H9 (cell line): ENCODE data around the gene GGCX. TPM values are rescaled to one million over a fixed set of nuclear protein-coding genes. Genes with fewer than 3 reads are reported as not detected.

ENCODE experiments used
- DNase-seq: peaks from one replicate; pipeline ENCODE4 v3.0.0-alpha.2; 2017
- H2AFZ ChIP-seq: one replicate; pipeline ENCODE4 v1.6.1; 2013; ENCODE audit warnings: mild to moderate bottlenecking, low read length, control low read depth, moderate library complexity
- H2AK5ac ChIP-seq: 2 replicates; pipeline ENCODE4 v1.6.1; 2013; ENCODE audit warnings: low read length, control low read depth, mixed read lengths; ENCODE audit not compliant: insufficient read length
- H2BK120ac ChIP-seq: one replicate; pipeline ENCODE4 v1.6.1; 2013; ENCODE audit warnings: low read depth, mild to moderate bottlenecking, low read length, control low read depth, inconsistent platforms; ENCODE audit not compliant: poor library complexity, severe bottlenecking
- H2BK12ac ChIP-seq: 2 replicates; pipeline ENCODE4 v1.6.1; 2013; ENCODE audit warnings: low read length, control low read depth, mixed read lengths, low read depth; ENCODE audit not compliant: insufficient read length
- H2BK15ac ChIP-seq: 2 replicates; pipeline ENCODE4 v1.6.1; 2013; ENCODE audit warnings: low read depth, low read length, control low read depth
- H2BK20ac ChIP-seq: one replicate; pipeline ENCODE4 v1.6.1; 2013; ENCODE audit warnings: low read depth, mild to moderate bottlenecking, low read length, control low read depth, inconsistent platforms; ENCODE audit not compliant: poor library complexity, severe bottlenecking
- H2BK5ac ChIP-seq: 2 replicates; pipeline ENCODE4 v1.6.1; 2013; ENCODE audit warnings: low read length, control low read depth, mixed read lengths; ENCODE audit not compliant: insufficient read length
- H3K14ac ChIP-seq: 2 replicates; pipeline ENCODE4 v1.6.1; 2013; ENCODE audit warnings: low read length, control low read depth; ENCODE audit not compliant: insufficient read depth
- H3K18ac ChIP-seq: 2 replicates; pipeline ENCODE4 v1.6.1; 2013; ENCODE audit warnings: low read depth, mild to moderate bottlenecking, mixed read lengths, low read length, control low read depth; ENCODE audit not compliant: insufficient read length
- H3K23ac ChIP-seq: 2 replicates; pipeline ENCODE4 v1.6.1; 2013; ENCODE audit warnings: low read length, control low read depth, mixed read lengths, low read depth; ENCODE audit not compliant: insufficient read length
- H3K23me2 ChIP-seq: 2 replicates; pipeline ENCODE4 v1.6.1; 2013; ENCODE audit warnings: low read depth, mild to moderate bottlenecking, mixed read lengths, low read length, control low read depth; ENCODE audit not compliant: insufficient read length, poor library complexity, severe bottlenecking
- H3K27ac ChIP-seq: 2 replicates; pipeline ENCODE4 v1.5.1; 2013; ENCODE audit warnings: low read length, control low read depth, mixed read lengths, low read depth; ENCODE audit not compliant: insufficient read length
- H3K27me3 ChIP-seq: 2 replicates; pipeline ENCODE4 v1.6.1; 2013; ENCODE audit warnings: low read length, control low read depth, inconsistent platforms; ENCODE audit not compliant: insufficient read depth
- H3K4ac ChIP-seq: 2 replicates; pipeline ENCODE4 v1.6.1; 2013; ENCODE audit warnings: low read depth, mild to moderate bottlenecking, control low read depth, inconsistent platforms, low read length, moderate library complexity
- H3K4me1 ChIP-seq: 2 replicates; pipeline ENCODE4 v1.6.1; 2013; ENCODE audit warnings: low read length, control low read depth, inconsistent platforms; ENCODE audit not compliant: insufficient read depth
- H3K4me2 ChIP-seq: 2 replicates; pipeline ENCODE4 v1.6.1; 2013; ENCODE audit warnings: low read length, control low read depth, mixed read lengths; ENCODE audit not compliant: insufficient read length, insufficient read depth
- H3K56ac ChIP-seq: 2 replicates; pipeline ENCODE4 v1.6.1; 2013; ENCODE audit warnings: low read depth, mild to moderate bottlenecking, mixed read lengths, low read length, control low read depth; ENCODE audit not compliant: insufficient read length
- H3K79me1 ChIP-seq: 2 replicates; pipeline ENCODE4 v1.6.1; 2013; ENCODE audit warnings: low read depth, mild to moderate bottlenecking, moderate library complexity, low read length, control low read depth, inconsistent platforms; ENCODE audit not compliant: insufficient read depth, poor library complexity, severe bottlenecking
- H3K79me2 ChIP-seq: 2 replicates; pipeline ENCODE4 v1.6.1; 2013; ENCODE audit warnings: low read length, control low read depth, inconsistent platforms; ENCODE audit not compliant: insufficient read depth
- H3K9ac ChIP-seq: 2 replicates; pipeline ENCODE4 v1.6.1; 2013; ENCODE audit warnings: low read length, control low read depth, mixed read lengths; ENCODE audit not compliant: insufficient read length; ENCODE audit errors: extremely low read depth
- H3K9me3 ChIP-seq: one replicate; pipeline ENCODE4 v1.6.1; 2013; ENCODE audit warnings: low read depth, low read length, inconsistent platforms; ENCODE audit not compliant: control insufficient read depth
- H3T11ph ChIP-seq: one replicate; pipeline ENCODE4 v1.6.1; 2013; ENCODE audit warnings: mild to moderate bottlenecking, low read length, control low read depth, inconsistent platforms
- H4K20me1 ChIP-seq: one replicate; pipeline ENCODE4 v1.6.1; 2013; ENCODE audit not compliant: control insufficient read depth, insufficient read length, insufficient read depth
- H4K5ac ChIP-seq: 2 replicates; pipeline ENCODE4 v1.6.1; 2013; ENCODE audit warnings: low read depth, mild to moderate bottlenecking, mixed read lengths, low read length, control low read depth; ENCODE audit not compliant: insufficient read length
- H4K8ac ChIP-seq: replicated peaks from 2 replicates; pipeline ENCODE4 v1.6.1; 2013; ENCODE audit warnings: low read length, control low read depth, mixed read lengths, low read depth; ENCODE audit not compliant: insufficient read length
- H4K91ac ChIP-seq: 2 replicates; pipeline ENCODE4 v1.6.1; 2013; ENCODE audit warnings: low read depth, mild to moderate bottlenecking, moderate library complexity, mixed read lengths, low read length, control low read depth; ENCODE audit not compliant: insufficient read length
- H3K27ac Mint-ChIP-seq, 3 experiments: 2 replicates in 2 of 3; 3 replicates in 1 of 3; pipeline ENCODE4 v1.8.0; 2020 to 2021; ENCODE audit warnings: mixed read lengths in 3 of 3, mild to moderate bottlenecking in 1 of 3, moderate library complexity in 1 of 3
- H3K27me3 Mint-ChIP-seq: 2 replicates; pipeline ENCODE4 v1.8.0; 2021; ENCODE audit warnings: low read depth, mild to moderate bottlenecking, moderate library complexity, mixed read lengths
- H3K36me3 Mint-ChIP-seq, 3 experiments: 2 replicates in 2 of 3; 3 replicates in 1 of 3; pipeline ENCODE4 v1.8.0; 2020 to 2021; ENCODE audit warnings: low read depth in 3 of 3, mixed read lengths in 3 of 3; ENCODE audit not compliant: insufficient read depth in 1 of 3
- H3K4me1 Mint-ChIP-seq, 2 experiments: 2 replicates each; pipeline ENCODE4 v1.8.0; 2020; ENCODE audit warnings: mixed read lengths in 2 of 2
- H3K4me3 Mint-ChIP-seq, 2 experiments: 2 replicates in 1 of 2; 3 replicates in 1 of 2; pipeline ENCODE4 v1.8.0; 2020 to 2021; ENCODE audit warnings: mild to moderate bottlenecking in 2 of 2, mixed read lengths in 2 of 2, moderate library complexity in 1 of 2
- H3K9me3 Mint-ChIP-seq, 2 experiments: 2 replicates in 1 of 2; 3 replicates in 1 of 2; pipeline ENCODE4 v1.8.0; 2020; ENCODE audit warnings: mild to moderate bottlenecking in 2 of 2, mixed read lengths in 2 of 2, moderate library complexity in 1 of 2
- WGBS: extraction: QIAGEN DNeasy Blood & Tissue Kit; methylation state at CpG from one replicate; pipeline ENCODE4 v1.1.7; 2013; ENCODE audit warnings: missing lambda C conversion rate, low lambda C conversion rate, mixed read lengths; ENCODE audit not compliant: insufficient read length; ENCODE audit errors: extremely low coverage; 5-methylcytosine and 5-hydroxymethylcytosine counted together
- total RNA-seq: library from RNA; stranded (reverse); gene quantifications from 2 replicates; pipeline ENCODE4 v1.2.1, GENCODE V29; 2021
- TF ChIP-seq, protein P1 (sequence below): fragments of 200-600 bp; sonication (generic); conservative IDR thresholded peaks from 3 replicates; pipeline ENCODE4 v1.8.0; 2021; ENCODE audit warnings: antibody characterized with exemption, mild to moderate bottlenecking

GGCX gene
- total RNA-seq, 1 experiment from 2014 or later = 32.9 TPM

- no peak overlapping the region for H3K4ac ChIP-seq
- Mint-ChIP-seq H3K4me1 (peaks cover 8 to 15% of the 10 kb centered on the region in 2 experiments), H3K27me3 (no peaks in the 10 kb centered on the region), H3K36me3 (no peaks in the 10 kb centered on the region), H3K9me3 (peaks cover 0 to 3% of the 10 kb centered on the region in 2 experiments; a peak in 1 of 5 replicates), H3K4me3 (no peak overlapping the region), H3K27ac (no peak overlapping the region)
- no peak overlapping the region for H3T11ph ChIP-seq
- no CpG with 5 or more reads among the region's 18 CpGs for WGBS
- TF ChIP-seq, protein P1, sequence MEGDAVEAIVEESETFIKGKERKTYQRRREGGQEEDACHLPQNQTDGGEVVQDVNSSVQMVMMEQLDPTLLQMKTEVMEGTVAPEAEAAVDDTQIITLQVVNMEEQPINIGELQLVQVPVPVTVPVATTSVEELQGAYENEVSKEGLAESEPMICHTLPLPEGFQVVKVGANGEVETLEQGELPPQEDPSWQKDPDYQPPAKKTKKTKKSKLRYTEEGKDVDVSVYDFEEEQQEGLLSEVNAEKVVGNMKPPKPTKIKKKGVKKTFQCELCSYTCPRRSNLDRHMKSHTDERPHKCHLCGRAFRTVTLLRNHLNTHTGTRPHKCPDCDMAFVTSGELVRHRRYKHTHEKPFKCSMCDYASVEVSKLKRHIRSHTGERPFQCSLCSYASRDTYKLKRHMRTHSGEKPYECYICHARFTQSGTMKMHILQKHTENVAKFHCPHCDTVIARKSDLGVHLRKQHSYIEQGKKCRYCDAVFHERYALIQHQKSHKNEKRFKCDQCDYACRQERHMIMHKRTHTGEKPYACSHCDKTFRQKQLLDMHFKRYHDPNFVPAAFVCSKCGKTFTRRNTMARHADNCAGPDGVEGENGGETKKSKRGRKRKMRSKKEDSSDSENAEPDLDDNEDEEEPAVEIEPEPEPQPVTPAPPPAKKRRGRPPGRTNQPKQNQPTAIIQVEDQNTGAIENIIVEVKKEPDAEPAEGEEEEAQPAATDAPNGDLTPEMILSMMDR = no peak
- H2AFZ ChIP-seq = no peak overlapping the region
- H3K56ac ChIP-seq = no peak overlapping the region
- no peaks in the 10 kb centered on the region for H3K23me2 ChIP-seq
- H3K4me2 ChIP-seq = no peak overlapping the region
- no peak overlapping the region for H3K14ac ChIP-seq
- H3K79me1 ChIP-seq = no peaks in the 10 kb centered on the region
- H2BK12ac ChIP-seq = no peak overlapping the region
- no peak overlapping the region for H4K8ac ChIP-seq
- no peaks in the 10 kb centered on the region for H3K9me3 ChIP-seq
- H2AK5ac ChIP-seq = no peak overlapping the region
- H3K4me1 ChIP-seq = 0 out of 2 replicates have a peak, but pooled peaks cover 2% of the 10 kb centered on the region
- H2BK15ac ChIP-seq = no peak overlapping the region
- no peak overlapping the region for H2BK120ac ChIP-seq
- peak overlapping the region; percentile 84 for H4K5ac ChIP-seq
- no peak overlapping the region for H3K18ac ChIP-seq
- no peaks in the 10 kb centered on the region for H4K20me1 ChIP-seq
- H3K27ac ChIP-seq = no peak overlapping the region
- H2BK5ac ChIP-seq = no peak overlapping the region
- no peak for DNase-seq
- H3K79me2 ChIP-seq = no peaks in the 10 kb centered on the region
- H3K23ac ChIP-seq = no peak overlapping the region
- no peak overlapping the region for H4K91ac ChIP-seq
- no peak overlapping the region for H3K9ac ChIP-seq
- no peak overlapping the region for H2BK20ac ChIP-seq
- no peaks in the 10 kb centered on the region for H3K27me3 ChIP-seq
These were observed 57.2 kb downstream of the GGCX start for GRCh38 chr2:85503851-85504777.
